Sigmoid colon (tissue), 7 donors: ENCODE data around the gene SDK1. TPM values are rescaled to one million over a fixed set of nuclear protein-coding genes. Genes with fewer than 3 reads are reported as not detected.

Experiments used
- DNase-seq: peaks from one replicate; pipeline ENCODE4 v3.0.0-alpha.2; 2019
- H3K27ac ChIP-seq, 4 donors: fragments of 200-600 bp; sonication (generic); one replicate each; pipeline ENCODE4 v1.5.1; 2016 to 2019; ENCODE audit warnings: mild to moderate bottlenecking in 1 of 4
- H3K27me3 ChIP-seq, 3 donors: fragments of 200-600 bp; sonication (generic); one replicate each; pipeline ENCODE4 v1.5.1; 2019; ENCODE audit warnings: mild to moderate bottlenecking in 1 of 3
- H3K36me3 ChIP-seq, 4 donors: fragments of 200-600 bp; sonication (generic); one replicate each; pipeline ENCODE4 v1.5.1; 2016 to 2019
- H3K4me1 ChIP-seq, 4 donors: fragments of 200-600 bp; sonication (generic); one replicate each; pipeline ENCODE4 v1.5.1; 2017 to 2019
- H3K4me3 ChIP-seq, 4 donors: fragments of 200-600 bp; sonication (generic); one replicate each; pipeline ENCODE4 v1.5.1; 2017 to 2019; ENCODE audit warnings: mild to moderate bottlenecking in 2 of 4, moderate library complexity in 1 of 4
- H3K9me3 ChIP-seq, 4 donors: fragments of 200-600 bp in 3 of 4; sonication (generic) in 3 of 4; one replicate each; pipeline versions ENCODE4 v1.5.1 to v1.6.1; 2013 to 2019
- EP300 ChIP-seq, 4 donors: sonication (generic); formaldehyde crosslinking; IDR thresholded peaks; one replicate each; pipeline ENCODE4 v1.6.1; 2017; ENCODE audit warnings: antibody characterized with exemption in 4 of 4
- POLR2A ChIP-seq, 2 donors: fragments of 450-650 bp; IDR thresholded peaks; one replicate each; pipeline ENCODE4 v1.6.1; 2016; ENCODE audit warnings: antibody characterized with exemption in 2 of 2, mild to moderate bottlenecking in 2 of 2, moderate library complexity in 2 of 2
- POLR2AphosphoS5 ChIP-seq, 4 donors: sonication (generic); formaldehyde crosslinking; IDR thresholded peaks; one replicate each; pipeline ENCODE4 v1.6.1; 2017; ENCODE audit warnings: antibody characterized with exemption in 4 of 4
- WGBS, 2 donors: extraction: QIAGEN DNeasy Blood & Tissue Kit; methylation state at CpG; one replicate each; pipeline ENCODE4 v1.1.7; 2013; 5-methylcytosine and 5-hydroxymethylcytosine counted together
- intact Hi-C: fragments of 100-400 bp; cut with DNase I; formaldehyde crosslinking; loops from one replicate; pipeline ENCODE4 v1.15.1; 2023
- polyA plus RNA-seq, 3 donors: library from polyadenylated mRNA; stranded (reverse); fragments of 200-250 nt; gene quantifications; one replicate each; pipeline ENCODE4 v1.2.3, GENCODE V29; 2013
- total RNA-seq, 4 donors: library from RNA; depleted of rRNA; stranded (reverse); fragments of >200 nt; gene quantifications; one replicate each; pipeline ENCODE4 v1.1.0, GENCODE V29; 2016
- TF ChIP-seq, protein P1 (sequence below), 4 experiments: fragments of 450-650 bp in 3 of 4; fragments of 200-600 bp in 1 of 4; IDR thresholded peaks; one replicate each; pipeline ENCODE4 v1.5.1; 2016 to 2019; ENCODE audit warnings: antibody characterized with exemption in 4 of 4, mild to moderate bottlenecking in 3 of 4, moderate library complexity in 2 of 4
- donor health status: healthy with polysubstance abuse.
- donor health status: Bipolar disorder and iron deficiency.
- donor health status: healthy.

SDK1 gene
- total and polyA plus RNA-seq, 7 donors, result under 0.01 to 23.0 (median 10.0) TPM; not detected in 1

DNA sequence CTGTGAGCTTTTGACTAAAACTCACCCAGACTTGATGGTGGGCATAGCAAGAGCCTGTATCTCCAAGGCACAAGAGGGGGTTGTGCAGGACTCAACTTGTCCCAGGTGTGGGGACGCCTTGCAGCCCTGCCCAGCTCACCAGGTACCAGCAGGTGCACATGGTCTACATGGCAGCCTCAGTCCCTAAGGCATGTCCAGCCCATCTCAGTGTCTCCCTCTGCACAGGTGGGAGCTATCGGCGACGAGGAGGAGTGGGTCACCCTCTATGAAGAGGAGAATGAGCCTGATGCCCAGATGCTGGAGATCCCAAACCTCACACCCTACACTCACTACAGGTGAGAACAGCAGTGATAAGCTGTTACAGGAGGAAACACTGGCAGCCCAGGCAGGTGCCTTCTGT lies 809.4 kb downstream of the SDK1 start:
- Histone ChIP-seq H3K36me3 (peaks cover 0 to 20% (median 6%) of the 10 kb centered on the region in 4 donors), H3K9me3 (no peaks in the 10 kb centered on the region), H3K4me1 (no peaks in the 10 kb centered on the region), H3K4me3 (no peak overlapping the region), H3K27ac (no peak overlapping the region), H3K27me3 (no peaks in the 10 kb centered on the region)
- TF ChIP-seq, protein P1, sequence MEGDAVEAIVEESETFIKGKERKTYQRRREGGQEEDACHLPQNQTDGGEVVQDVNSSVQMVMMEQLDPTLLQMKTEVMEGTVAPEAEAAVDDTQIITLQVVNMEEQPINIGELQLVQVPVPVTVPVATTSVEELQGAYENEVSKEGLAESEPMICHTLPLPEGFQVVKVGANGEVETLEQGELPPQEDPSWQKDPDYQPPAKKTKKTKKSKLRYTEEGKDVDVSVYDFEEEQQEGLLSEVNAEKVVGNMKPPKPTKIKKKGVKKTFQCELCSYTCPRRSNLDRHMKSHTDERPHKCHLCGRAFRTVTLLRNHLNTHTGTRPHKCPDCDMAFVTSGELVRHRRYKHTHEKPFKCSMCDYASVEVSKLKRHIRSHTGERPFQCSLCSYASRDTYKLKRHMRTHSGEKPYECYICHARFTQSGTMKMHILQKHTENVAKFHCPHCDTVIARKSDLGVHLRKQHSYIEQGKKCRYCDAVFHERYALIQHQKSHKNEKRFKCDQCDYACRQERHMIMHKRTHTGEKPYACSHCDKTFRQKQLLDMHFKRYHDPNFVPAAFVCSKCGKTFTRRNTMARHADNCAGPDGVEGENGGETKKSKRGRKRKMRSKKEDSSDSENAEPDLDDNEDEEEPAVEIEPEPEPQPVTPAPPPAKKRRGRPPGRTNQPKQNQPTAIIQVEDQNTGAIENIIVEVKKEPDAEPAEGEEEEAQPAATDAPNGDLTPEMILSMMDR (IDR thresholded peaks at IDR 0.05), result no peak
- TF ChIP-seq POLR2A (IDR thresholded peaks at IDR 0.05), result no peak
- TF ChIP-seq POLR2AphosphoS5 (IDR thresholded peaks at IDR 0.05), result no peak
- TF ChIP-seq EP300 (IDR thresholded peaks at IDR 0.05), result no peak
- no peak for DNase-seq
- WGBS, 2 donors, result 83 to 93% methylated on average over 4 of the region's 4 CpGs
- intact Hi-C loops, result no loop called here

- Histone ChIP-seq H3K4me3 (no peak overlapping the region), H3K27ac (no peak overlapping the region), H3K27me3 (no peaks in the 10 kb centered on the region), H3K9me3 (no peaks in the 10 kb centered on the region), H3K4me1 (no peaks in the 10 kb centered on the region), H3K36me3 (peaks cover 0 to 20% (median 6%) of the 10 kb centered on the region in 4 donors)
- no peak for TF ChIP-seq EP300 (IDR thresholded peaks at IDR 0.05)
- no peak for TF ChIP-seq POLR2A (IDR thresholded peaks at IDR 0.05)
- TF ChIP-seq POLR2AphosphoS5 (IDR thresholded peaks at IDR 0.05), result no peak
- TF ChIP-seq, protein P1 (IDR thresholded peaks at IDR 0.05), result no peak
- no peak for DNase-seq
- intact Hi-C loops, result no loop called here
- WGBS, 2 donors, result 63 to 83% methylated on average over 5 of the region's 5 CpGs
Observed at GRCh38 chr7:4111166-4111565, 810.1 kb downstream of the SDK1 start.

- H3K4me3 ChIP-seq, result no peak overlapping the region
- peaks cover 0 to 20% (median 6%) of the 10 kb centered on the region in 4 donors for H3K36me3 ChIP-seq
- H3K27ac ChIP-seq, result no peak overlapping the region
- 95% methylated on average over 14 of the region's 14 CpGs for WGBS, 2 donors
- H3K27me3 ChIP-seq, result no peaks in the 10 kb centered on the region
- peak; percentile 47 for DNase-seq
- no peaks in the 10 kb centered on the region for H3K9me3 ChIP-seq
- H3K4me1 ChIP-seq, result no peaks in the 10 kb centered on the region
- intact Hi-C loops, result no loop called here
- TF ChIP-seq, protein P1 (IDR thresholded peaks at IDR 0.05), result no peak
- no peak for TF ChIP-seq EP300 (IDR thresholded peaks at IDR 0.05)
- TF ChIP-seq POLR2AphosphoS5 (IDR thresholded peaks at IDR 0.05), result no peak
- TF ChIP-seq POLR2A (IDR thresholded peaks at IDR 0.05), result no peak
Observed at GRCh38 chr7:4113271-4113670, 812.2 kb downstream of the SDK1 start.

DNA sequence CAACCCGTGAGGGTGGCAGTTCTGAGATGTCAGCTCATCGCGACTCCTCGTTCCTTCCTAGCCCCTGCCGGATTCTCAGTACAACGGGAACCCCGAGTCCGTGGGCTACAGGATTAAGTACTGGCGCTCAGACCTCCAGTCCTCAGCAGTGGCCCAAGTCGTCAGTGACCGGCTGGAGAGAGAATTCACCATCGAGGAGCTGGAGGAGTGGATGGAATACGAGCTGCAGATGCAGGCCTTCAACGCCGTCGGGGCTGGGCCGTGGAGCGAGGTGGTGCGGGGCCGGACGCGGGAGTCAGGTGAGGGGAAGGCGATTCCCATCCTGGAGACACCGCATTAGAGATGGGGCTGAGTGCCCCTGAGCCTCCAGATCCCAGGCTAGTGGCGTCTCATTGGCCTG lies 812.9 kb downstream of the SDK1 start:
- 96% methylated on average over 25 of the region's 25 CpGs for WGBS, 2 donors
- no peak for TF ChIP-seq EP300 (IDR thresholded peaks at IDR 0.05)
- TF ChIP-seq POLR2AphosphoS5 (IDR thresholded peaks at IDR 0.05), result no peak
- no peak for TF ChIP-seq POLR2A (IDR thresholded peaks at IDR 0.05)
- TF ChIP-seq, protein P1 (IDR thresholded peaks at IDR 0.05), result no peak
- no peaks in the 10 kb centered on the region for H3K27me3 ChIP-seq
- no peak overlapping the region for H3K4me3 ChIP-seq
- H3K4me1 ChIP-seq, result no peaks in the 10 kb centered on the region
- H3K27ac ChIP-seq, result no peak overlapping the region
- no peaks in the 10 kb centered on the region for H3K9me3 ChIP-seq
- peak; percentile 49 for DNase-seq
- intact Hi-C loops, result no loop called here
- H3K36me3 ChIP-seq, result peaks cover 0 to 20% (median 6%) of the 10 kb centered on the region in 4 donors

DNA sequence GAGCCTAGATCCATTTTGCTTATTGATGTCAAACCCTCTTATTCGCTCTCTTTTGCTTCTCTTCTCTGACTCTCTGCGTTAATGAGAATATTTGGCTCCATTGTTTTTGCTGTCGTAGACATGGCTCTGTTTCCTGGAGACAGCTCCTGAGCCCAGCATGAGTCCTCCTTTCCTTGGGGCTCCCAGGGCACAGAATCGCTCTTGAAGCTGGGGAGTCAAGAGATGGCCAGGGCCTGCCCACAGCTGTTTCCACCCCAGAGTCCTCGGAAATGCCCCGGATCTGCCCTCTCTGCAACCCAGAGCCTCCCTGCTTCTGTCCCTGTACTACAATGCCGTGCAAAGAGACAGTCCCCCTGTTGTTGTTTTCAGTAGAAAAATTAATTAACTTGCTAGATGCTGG lies 814.4 kb downstream of the SDK1 start:
- no peak overlapping the region for H3K4me3 ChIP-seq
- 89 to 91% methylated on average over 7 of the region's 7 CpGs for WGBS, 2 donors
- no peaks in the 10 kb centered on the region for H3K4me1 ChIP-seq
- TF ChIP-seq POLR2AphosphoS5 (IDR thresholded peaks at IDR 0.05) (no peak), EP300 (IDR thresholded peaks at IDR 0.05) (no peak), POLR2A (IDR thresholded peaks at IDR 0.05) (no peak)
- TF ChIP-seq, protein P1 (IDR thresholded peaks at IDR 0.05), result no peak
- H3K27me3 ChIP-seq, result no peaks in the 10 kb centered on the region
- H3K9me3 ChIP-seq, result peaks cover 0 to 10% (median 0%) of the 10 kb centered on the region in 4 donors
- no peak for DNase-seq
- intact Hi-C loops, result no loop called here
- no peak overlapping the region for H3K27ac ChIP-seq
- peaks cover 0 to 20% (median 6%) of the 10 kb centered on the region in 4 donors for H3K36me3 ChIP-seq
